ENCODE measurements around the gene PLPP3.

PLPP3 gene

GRCh38 chr1:56493826-56494225 is 85.5 kb downstream of the PLPP3 start:
- DNase-seq, result no peak

- no peak for DNase-seq
Observed at GRCh38 chr1:56491441-56491840, 87.9 kb downstream of the PLPP3 start.

- no peak for DNase-seq
Observed at GRCh38 chr1:56490619-56491018, 88.7 kb downstream of the PLPP3 start.

GRCh38 chr1:56489695-56490094 is 89.7 kb downstream of the PLPP3 start:
- DNase-seq, result no peak

- DNase-seq, result no peak
Observed at GRCh38 chr1:56484695-56485094, 94.7 kb downstream of the PLPP3 start.

GRCh38 chr1:56483104-56483503 is 96.3 kb downstream of the PLPP3 start:
- DNase-seq, result no peak

GRCh38 chr1:56482486-56482885 is 96.9 kb downstream of the PLPP3 start:
- no peak for DNase-seq

- DNase-seq, result no peak
Observed at GRCh38 chr1:56481140-56481694, 98.1 kb downstream of the PLPP3 start.

GRCh38 chr1:56478734-56479133 is 100.6 kb downstream of the PLPP3 start:
- DNase-seq, result no peak

GRCh38 chr1:56477164-56478111 is 101.9 kb downstream of the PLPP3 start:
- DNase-seq, result no peak

GRCh38 chr1:56473582-56474270 is 105.6 kb downstream of the PLPP3 start:
- DNase-seq, result no peak

- DNase-seq, result no peak
Observed at GRCh38 chr1:56472860-56473259, 106.5 kb downstream of the PLPP3 start.

- no peak for DNase-seq
Observed at GRCh38 chr1:56469640-56470371, 109.6 kb downstream of the PLPP3 start.

- no peak for DNase-seq
Observed at GRCh38 chr1:56468518-56468917, 110.8 kb downstream of the PLPP3 start.

- no peak for DNase-seq
Observed at GRCh38 chr1:56466538-56466937, 112.8 kb downstream of the PLPP3 start.

- DNase-seq, result no peak
Observed at GRCh38 chr1:56464294-56464693, 115.1 kb downstream of the PLPP3 start.

- no peak for DNase-seq
Observed at GRCh38 chr1:56463376-56463775, 116.0 kb downstream of the PLPP3 start.

- DNase-seq, result no peak
Observed at GRCh38 chr1:56462209-56462608, 117.2 kb downstream of the PLPP3 start.

GRCh38 chr1:56461158-56462127 is 117.9 kb downstream of the PLPP3 start:
- DNase-seq, result no peak

GRCh38 chr1:56459260-56459659 is 120.1 kb downstream of the PLPP3 start:
- no peak for DNase-seq

- no peak for DNase-seq
Observed at GRCh38 chr1:56457756-56458375, 121.5 kb downstream of the PLPP3 start.
